NCI-H2107 treated with DMSO at 0.1 percent for 48 hours (cell line): ENCODE data around the gene PRR29.
A peak's percentile ranks its signal among the peaks of the same experiment; 100 is the strongest.
"Not testable (repeated sequence)": the region's sequence is repeated elsewhere in the genome, so short reads cannot be mapped to it uniquely, and the experiment has no call there.

Experiments
- DNase-seq: peaks from one replicate; lab custom pipeline; 2025; ENCODE audit not compliant: unreplicated experiment; lab: John Stamatoyannopoulos, UW

The PRR29 gene

DNA sequence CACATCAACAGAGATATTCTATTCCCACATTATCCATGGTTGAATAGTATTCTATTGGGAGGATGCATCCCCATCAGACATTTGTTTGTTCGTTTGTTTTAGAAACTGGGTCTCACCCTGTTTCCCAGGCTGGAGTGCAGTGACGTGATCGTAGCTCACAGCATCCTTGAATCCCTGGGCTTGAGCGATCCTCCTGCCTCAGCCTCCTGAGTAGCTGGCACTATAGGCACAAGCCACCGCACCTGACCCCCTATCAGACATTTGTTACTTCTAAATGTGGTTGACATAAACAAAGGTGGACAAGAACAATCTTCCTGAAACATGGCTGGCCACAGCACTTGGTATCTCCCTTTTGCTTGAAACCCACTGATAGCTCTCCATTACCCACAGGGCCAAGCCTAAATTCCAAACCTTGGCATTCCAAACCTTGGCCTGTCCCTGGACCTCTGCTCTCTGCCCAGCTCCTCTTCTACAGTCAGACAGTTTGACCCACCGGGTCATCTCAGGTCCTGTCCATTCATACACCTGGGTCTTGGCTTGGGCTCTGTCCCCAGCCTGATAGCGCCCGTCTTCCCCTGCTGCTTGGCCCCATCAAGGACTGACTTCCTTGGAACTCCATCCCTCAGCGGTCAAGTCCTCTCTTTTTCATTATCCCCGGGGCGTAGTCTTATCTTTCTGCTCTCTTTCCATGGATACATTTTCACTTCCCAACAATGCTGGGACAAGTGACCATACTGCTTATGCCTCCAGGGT, 1.5 kb upstream of the PRR29 start:
- no peak for DNase-seq

DNA sequence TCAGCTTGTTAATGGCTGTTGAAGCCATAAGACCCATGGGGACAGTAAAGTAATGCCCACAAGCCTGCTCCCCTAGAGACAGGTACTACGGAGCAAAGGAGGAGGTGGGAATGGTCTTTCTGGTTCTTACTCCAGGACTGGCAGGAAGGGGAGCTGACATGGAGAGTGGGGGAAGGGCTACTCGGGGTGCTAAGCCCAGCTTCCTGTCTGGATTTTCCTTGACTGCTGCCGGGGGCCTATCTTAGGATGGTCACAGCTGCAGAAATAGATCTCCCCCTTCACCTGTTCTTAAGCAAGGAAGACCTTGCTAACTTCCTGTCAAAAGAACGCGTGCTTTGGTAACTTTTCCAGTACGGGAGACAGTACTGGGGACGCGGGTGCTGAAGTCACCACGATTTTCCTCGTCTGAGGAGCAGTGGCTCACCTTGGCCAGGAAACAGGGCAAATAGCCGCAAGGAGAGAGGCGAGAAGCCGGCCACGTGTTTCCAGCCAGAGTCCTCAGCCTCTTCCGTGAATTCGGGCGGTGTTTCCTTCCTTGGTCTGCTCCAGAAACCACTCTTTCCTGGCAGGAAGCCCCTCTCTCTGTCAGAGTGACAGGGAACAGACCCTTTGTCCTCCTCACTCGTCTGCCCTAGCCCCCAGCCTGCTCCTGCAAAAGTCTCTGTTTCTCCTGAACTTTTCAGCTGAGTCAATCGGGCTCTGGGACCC, 656 bp upstream of the PRR29 start:
- DNase-seq = no peak

DNA sequence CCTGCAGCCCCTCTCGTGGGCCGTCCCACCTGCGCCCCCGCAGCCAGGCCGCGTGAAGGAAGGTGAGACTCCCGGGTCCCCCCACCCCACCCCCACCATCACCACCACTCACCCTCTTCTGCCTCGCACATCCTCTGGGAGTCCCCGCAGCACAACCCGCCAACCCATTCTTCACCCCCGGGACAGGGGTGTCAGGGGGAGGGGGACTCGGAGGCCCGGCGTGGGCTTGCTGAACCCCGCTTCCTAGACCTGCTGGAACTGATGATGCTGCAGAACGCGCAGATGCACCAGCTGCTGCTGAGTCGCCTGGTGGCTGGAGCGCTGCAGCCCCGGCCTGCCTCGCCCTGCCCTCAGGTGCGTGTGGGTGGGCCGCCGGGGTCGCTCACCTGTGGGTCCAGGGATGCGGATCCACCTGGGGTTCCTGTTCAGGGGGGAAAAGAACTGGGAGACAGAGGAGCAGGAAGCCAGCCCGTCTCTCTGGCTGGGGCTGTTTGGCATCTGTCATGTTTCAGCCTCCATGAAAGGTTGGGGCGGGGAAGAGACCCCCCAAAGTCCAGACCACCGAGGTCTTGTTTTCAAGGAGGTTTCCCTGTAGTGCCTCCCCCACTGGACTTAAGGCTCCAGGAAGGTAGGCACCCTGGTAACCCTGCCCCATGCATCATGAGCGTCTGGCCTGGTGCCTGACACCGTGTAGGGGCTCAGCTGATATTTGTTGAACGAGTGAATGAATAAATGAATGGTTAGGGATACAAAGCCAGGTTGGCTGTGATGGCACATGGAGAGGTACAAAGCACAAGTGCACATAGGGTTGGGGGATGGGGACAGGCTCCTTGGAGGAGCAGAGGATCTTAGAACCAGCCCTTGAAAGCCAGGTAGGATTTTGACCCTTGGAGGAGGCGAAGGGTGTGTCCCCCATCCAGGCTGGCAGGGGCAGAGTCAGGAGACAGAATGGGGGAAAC, 849 bp downstream of the PRR29 start:
- no peak for DNase-seq

GRCh38 chr17:63999680-64000531, 1.8 kb downstream of the PRR29 start:
- no peak for DNase-seq

DNA sequence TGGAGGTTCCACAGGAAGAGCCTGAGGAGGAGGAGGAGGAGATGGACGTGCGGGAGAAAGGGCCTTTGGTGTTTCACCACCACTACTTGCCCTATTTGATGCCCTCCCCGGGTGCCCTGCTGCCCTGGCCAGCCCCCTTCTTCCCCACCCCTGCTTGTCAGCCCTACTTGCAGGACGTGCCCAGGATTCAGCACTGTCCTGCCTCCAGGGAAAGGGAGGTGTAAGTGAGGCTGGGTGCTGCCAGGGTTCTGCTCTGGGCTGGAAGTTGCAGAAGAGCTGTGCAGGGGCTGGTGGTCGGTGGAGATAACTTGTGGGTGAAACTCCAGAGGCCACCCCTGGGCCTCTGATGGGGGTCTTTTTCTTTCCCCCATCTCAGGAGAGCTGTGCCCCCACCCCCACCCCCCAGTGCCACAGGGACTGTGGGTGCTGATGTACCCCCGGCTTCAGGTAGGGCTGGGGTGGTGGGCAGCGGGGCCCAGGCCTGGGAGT, 3.0 kb downstream of the PRR29 start:
- DNase-seq = no peak

GRCh38 chr17:64001763-64002529, 3.8 kb downstream of the PRR29 start:
- DNase-seq = no peak

DNA sequence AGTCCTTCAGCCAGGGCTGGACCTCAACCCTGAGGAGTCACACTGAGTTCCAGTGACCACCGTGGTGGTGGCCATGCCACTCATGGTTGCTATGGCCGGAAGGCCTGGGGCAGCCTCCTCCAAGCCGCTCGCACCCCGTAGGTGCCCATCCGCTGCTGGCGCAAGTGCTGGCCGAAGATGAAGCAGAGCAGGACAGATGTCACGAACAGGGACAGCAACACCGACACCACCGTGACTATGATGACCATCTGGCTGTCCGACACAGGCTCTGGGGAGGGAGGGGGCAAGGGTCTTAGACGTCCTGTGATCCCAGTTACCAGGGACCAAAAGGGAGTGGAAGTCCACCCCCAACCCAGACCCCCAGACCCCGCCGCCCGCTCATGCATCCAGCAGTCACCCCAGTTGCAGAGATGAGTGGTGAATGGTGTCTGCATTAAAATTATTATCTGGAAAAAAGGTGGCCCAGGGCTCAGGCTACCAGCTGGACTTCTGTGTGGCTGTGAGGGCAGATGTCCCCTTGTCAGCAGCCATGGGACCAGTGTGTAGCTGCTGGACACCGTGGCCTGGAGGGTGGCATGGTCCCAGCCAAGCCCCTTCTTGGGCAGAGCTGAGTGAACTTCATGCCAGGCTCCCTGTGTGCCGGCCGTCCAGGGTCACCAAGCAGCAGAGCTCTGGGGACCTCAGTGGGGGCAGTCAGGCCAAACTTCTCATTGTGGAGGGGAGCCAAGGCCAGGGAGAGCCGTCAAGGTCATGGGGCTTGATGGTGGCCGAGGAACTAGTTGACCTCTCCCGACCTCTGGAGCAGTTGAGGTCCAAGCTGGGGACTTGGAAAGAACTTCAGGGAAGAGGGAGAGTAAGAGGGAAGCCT, 4.7 kb downstream of the PRR29 start:
- no peak for DNase-seq

DNA sequence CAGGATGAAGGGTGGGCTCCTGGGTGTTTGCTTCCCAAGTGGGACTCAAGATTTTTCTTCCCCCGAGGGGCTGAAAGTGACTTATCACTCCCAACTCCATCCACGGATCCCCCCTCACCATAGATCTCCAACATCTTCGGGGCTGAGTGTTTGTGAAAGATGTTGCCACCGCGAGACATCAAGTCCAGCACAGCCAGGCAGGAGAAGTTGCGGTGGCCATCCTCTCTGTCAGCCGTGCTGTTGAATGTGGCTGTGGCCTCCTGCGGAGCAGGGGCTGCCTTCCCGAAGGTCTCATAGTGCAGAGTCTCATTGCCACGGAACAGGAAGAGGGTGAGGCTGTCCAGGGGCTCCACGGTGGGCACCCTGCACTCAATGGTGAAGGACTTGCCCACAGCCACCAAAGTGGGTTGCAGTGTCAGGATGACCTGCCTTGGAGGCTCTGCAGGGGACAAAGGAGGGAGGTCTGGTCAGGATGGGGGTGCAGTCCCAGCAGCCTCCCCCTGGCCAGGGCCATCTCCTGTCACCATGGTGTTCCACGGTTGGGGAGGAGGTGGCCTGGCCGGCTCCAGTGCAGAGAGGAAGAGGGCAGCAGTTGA, 5.5 kb downstream of the PRR29 start:
- no peak for DNase-seq

- DNase-seq = no peak
Measured at GRCh38 chr17:64004218-64004770, 6.1 kb downstream of the PRR29 start.

GRCh38 chr17:64004903-64005733, 7.0 kb downstream of the PRR29 start:
- peak; percentile 29 for DNase-seq

DNA sequence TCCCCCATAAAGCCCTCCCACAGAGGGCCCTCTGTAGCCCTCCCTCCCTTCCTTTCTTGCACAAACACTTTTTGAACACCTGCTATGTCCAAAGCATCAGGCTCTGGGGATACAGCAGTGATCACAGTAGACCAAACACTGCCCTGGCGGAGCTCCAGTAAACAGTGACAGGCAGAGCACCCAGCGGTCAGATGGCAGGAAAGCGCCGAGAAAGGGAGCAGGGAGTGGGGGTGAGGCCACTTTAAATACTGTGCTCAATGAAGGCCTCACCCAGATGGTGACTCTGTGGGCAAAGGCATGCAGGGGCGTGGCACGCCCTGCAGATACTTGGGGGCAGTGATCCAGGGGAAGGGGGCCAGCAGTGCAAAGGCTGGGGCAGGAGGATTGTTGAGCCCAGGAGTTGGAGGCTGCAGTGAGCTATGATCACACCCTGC, 7.6 kb downstream of the PRR29 start:
- peak; percentile 69 for DNase-seq

DNA sequence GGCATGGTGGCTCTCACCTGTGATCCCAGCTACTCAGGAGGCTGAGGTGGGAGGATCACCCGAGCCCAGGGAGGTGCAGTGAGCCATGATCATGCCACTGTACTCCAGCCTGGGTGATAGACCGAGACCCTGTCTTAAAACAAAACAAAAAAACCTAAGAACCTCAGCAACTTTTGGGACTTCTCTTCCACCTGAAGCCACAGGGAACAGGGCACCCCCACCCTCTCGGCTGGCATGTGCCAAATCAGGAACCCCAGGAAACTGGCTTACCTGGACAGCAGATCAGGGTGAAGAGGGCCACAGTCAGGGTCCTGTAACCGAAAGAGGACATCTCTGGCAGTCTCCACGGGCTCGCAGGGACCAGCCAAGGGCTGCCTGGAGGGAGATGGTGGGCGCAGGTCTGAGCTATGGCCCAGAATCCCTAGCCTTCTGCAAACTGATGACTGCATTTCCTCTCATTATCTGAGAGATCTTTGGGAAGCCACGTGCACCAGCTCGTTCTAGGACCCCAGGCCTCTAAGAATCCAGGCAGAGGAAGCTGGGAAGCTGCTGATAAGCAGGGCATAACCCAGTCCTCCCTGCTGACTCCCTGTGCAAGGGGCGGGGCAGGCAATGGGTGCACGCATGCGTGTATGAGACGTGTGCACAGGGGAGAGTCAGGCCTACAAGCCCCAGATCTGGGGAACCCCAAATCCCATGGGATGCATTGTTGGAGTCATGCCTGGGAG, 8.4 kb downstream of the PRR29 start:
- DNase-seq = no peak

DNA sequence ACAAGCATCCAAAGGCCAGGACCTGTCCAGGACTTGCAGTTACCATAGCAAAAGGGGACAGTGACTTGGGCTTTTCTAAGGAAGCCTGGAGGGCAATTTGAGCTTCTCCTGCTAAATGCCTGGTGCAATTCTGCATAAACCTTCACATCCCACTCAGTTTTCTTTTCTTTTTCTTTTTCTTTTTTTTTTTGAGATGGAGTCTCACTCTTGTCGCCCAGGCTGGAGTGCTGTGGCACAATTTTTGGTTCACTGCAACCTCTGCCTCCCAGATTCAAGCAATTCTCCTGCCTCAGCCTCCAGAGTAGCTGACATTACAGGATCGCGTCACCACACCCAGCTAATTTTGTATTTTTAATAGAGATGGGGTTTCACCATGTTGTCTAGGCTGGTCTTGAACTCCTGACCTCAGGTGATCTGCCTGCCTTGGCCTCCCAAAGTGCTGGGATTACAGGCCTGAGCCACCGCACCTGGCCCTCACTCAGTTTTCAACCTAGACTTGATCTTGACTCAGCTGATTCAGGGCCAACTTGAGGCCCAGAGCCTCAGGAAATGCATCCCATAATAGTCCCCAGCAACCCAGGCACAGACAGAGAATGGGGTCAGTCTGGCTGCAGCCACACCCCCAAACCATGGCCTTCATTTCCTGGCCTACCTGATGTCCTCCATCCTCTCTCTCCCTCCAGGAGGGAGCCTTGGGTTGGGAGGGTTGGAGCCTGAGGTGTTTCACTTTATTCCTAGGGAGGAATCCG, 9.1 kb downstream of the PRR29 start:
- DNase-seq = not testable (repeated sequence)

DNA sequence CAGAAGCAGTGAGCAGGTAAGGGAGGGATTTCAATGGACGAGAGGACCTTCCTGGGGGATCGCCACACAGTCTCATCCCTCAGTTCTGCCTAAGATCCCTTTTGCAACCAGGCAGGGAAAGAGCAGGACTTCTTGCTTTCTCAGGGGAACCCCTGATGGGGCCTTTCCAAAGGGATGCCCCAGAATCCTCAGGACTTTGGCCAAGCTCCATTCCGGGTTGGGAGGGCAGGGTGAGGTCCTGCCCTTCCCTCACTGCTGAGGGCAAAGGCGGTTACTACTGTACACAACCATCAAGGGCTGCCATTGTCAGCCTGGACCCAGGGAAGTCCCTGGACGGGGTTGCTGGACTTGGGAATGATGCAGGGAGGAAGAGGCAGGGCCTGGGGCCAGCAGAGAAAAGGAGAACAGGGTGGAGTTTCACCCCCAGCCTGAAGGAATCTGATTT, 9.7 kb downstream of the PRR29 start:
- no peak for DNase-seq

GRCh38 chr17:64008346-64008745, 10.2 kb downstream of the PRR29 start:
- no peak for DNase-seq

DNA sequence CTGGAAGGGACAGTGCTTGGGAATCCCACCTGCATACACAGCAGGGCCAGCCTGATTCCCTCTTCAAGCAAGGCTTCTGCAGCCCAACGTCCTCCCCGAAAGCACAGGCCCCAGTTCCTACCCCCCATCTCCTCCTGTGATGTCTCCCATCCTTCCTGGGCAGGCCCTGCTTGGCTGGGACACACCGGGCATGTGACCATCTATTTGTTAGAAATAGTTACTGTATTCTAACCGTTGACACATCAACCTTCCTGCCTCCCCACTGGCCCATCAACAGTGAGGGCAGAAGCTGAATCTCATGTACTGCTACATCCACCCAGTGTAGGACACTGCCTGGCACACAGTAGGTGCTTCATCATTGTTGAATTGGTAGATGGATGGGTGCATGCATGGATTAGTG, 10.7 kb downstream of the PRR29 start:
- no peak for DNase-seq
